Measurements from ENCODE around the gene TBL1X.

DNA sequence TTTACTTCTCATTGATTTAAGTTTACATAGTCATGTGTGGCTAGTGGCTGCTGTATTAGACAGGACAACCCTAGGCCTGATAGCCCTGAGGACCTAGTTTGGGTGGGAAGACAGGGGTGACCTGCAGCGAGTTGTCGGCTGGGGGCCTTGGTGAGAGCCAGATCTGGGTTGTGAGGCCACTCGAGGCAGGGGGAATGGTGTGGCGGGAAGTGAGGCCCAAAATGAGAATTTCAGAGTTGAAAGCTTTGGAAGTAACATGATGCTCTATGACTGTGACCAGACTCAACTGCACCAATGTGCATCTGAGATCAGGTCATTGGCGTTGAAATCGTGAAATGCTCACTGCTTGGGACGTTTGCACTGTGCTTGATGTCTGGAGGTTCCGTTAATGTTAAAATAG is 72.9 kb downstream of the TBL1X start:
- TF ChIP-seq, protein P1, sequence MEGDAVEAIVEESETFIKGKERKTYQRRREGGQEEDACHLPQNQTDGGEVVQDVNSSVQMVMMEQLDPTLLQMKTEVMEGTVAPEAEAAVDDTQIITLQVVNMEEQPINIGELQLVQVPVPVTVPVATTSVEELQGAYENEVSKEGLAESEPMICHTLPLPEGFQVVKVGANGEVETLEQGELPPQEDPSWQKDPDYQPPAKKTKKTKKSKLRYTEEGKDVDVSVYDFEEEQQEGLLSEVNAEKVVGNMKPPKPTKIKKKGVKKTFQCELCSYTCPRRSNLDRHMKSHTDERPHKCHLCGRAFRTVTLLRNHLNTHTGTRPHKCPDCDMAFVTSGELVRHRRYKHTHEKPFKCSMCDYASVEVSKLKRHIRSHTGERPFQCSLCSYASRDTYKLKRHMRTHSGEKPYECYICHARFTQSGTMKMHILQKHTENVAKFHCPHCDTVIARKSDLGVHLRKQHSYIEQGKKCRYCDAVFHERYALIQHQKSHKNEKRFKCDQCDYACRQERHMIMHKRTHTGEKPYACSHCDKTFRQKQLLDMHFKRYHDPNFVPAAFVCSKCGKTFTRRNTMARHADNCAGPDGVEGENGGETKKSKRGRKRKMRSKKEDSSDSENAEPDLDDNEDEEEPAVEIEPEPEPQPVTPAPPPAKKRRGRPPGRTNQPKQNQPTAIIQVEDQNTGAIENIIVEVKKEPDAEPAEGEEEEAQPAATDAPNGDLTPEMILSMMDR (IDR thresholded peaks at IDR 0.05; ENCODE audit: insufficient read depth, low read depth, low read length): no peak
- no peak for TF ChIP-seq EZH2 (IDR thresholded peaks at IDR 0.05; ENCODE audit: insufficient read depth, low read length)

Data from astrocyte (in vitro differentiated cells and primary cell).